HepG2 (cell line): ENCODE data around the gene MAP4K3. TPM values are rescaled to one million over a fixed set of nuclear protein-coding genes. Genes with fewer than 3 reads are reported as not detected.

Experiments
- EZH2 ChIP-seq: conservative IDR thresholded peaks from 2 replicates; pipeline ENCODE4 v1.6.1; 2012; ENCODE audit warnings: mild to moderate bottlenecking, low read depth, low read length, moderate library complexity
- FOXK1 ChIP-seq: sonication (generic); formaldehyde crosslinking; IDR thresholded peaks from 2 replicates; pipeline ENCODE4 v1.4.0; 2020; ENCODE audit warnings: low read depth, missing genetic modification reagents, borderline replicate concordance
- GATAD1 ChIP-seq: IDR thresholded peaks from 2 replicates; pipeline ENCODE4 v1.6.1; 2016; ENCODE audit warnings: missing genetic modification reagents, missing compliant biosample characterization
- HNRNPK ChIP-seq: fragments of 200-400 bp; formaldehyde crosslinking; IDR thresholded peaks from 2 replicates; pipeline ENCODE4 v1.6.1; 2018; ENCODE audit warnings: low read length, low read depth, moderate library complexity, mild to moderate bottlenecking; ENCODE audit not compliant: poor library complexity, severe bottlenecking
- ISX ChIP-seq: sonication (generic); formaldehyde crosslinking; conservative IDR thresholded peaks from 2 replicates; pipeline ENCODE4 v1.5.0; 2020; ENCODE audit warnings: missing genetic modification reagents
- MYNN ChIP-seq: sonication (generic); formaldehyde crosslinking; IDR thresholded peaks from 2 replicates; pipeline ENCODE4 v1.4.0; 2020; ENCODE audit warnings: mild to moderate bottlenecking, low read depth, missing genetic modification reagents
- NFATC3 ChIP-seq: sonication (generic); formaldehyde crosslinking; IDR thresholded peaks from 2 replicates; pipeline ENCODE4 v1.5.1; 2020; ENCODE audit warnings: mild to moderate bottlenecking, missing genetic modification reagents
- PPARG ChIP-seq: conservative IDR thresholded peaks from 2 replicates; pipeline ENCODE4 v1.6.1; 2016; ENCODE audit warnings: missing biosample characterization, missing genetic modification reagents
- RAD51 ChIP-seq: fragments of 450-650 bp; IDR thresholded peaks from 2 replicates; pipeline ENCODE4 v1.6.1; 2016; ENCODE audit warnings: borderline replicate concordance
- RFX5 ChIP-seq: IDR thresholded peaks from 2 replicates; pipeline ENCODE4 v1.6.1; 2011; ENCODE audit warnings: low read depth, low read length, improper control_type of control experiment
- SNAI1 ChIP-seq: sonication (generic); formaldehyde crosslinking; IDR thresholded peaks from 2 replicates; pipeline ENCODE4 v1.5.0; 2020; ENCODE audit warnings: mild to moderate bottlenecking, missing genetic modification reagents, borderline replicate concordance
- SNAPC4 ChIP-seq: sonication (generic); formaldehyde crosslinking; IDR thresholded peaks from 2 replicates; pipeline ENCODE4 v1.4.0; 2020; ENCODE audit warnings: mild to moderate bottlenecking, missing genetic modification reagents
- ZBTB38 ChIP-seq: sonication (generic); formaldehyde crosslinking; IDR thresholded peaks from 2 replicates; pipeline ENCODE4 v1.5.1; 2020; ENCODE audit warnings: mild to moderate bottlenecking, missing genetic modification reagents
- ZFP91 ChIP-seq: sonication (generic); formaldehyde crosslinking; IDR thresholded peaks from 2 replicates; pipeline ENCODE4 v1.9.0; 2022; ENCODE audit warnings: missing genetic modification reagents, mild to moderate bottlenecking, borderline replicate concordance
- ZNF235 ChIP-seq: sonication (generic); formaldehyde crosslinking; IDR thresholded peaks from 2 replicates; pipeline ENCODE4 v1.8.1; 2023; ENCODE audit warnings: mild to moderate bottlenecking, missing genetic modification reagents, borderline replicate concordance
- ZNF263 ChIP-seq: sonication (generic); formaldehyde crosslinking; IDR thresholded peaks from 2 replicates; pipeline ENCODE4 v1.4.0; 2020; ENCODE audit warnings: missing genetic modification reagents
- ZNF441 ChIP-seq: sonication (generic); formaldehyde crosslinking; IDR thresholded peaks from 2 replicates; pipeline ENCODE4 v1.7.0; 2021; ENCODE audit warnings: missing genetic modification reagents, borderline replicate concordance
- ZNF546 ChIP-seq: sonication (generic); formaldehyde crosslinking; conservative IDR thresholded peaks from 2 replicates; pipeline ENCODE4 v1.8.1; 2023; ENCODE audit warnings: mild to moderate bottlenecking, missing genetic modification reagents
- ZNF550 ChIP-seq: sonication (generic); formaldehyde crosslinking; IDR thresholded peaks from 2 replicates; pipeline ENCODE4 v1.4.0; 2020; ENCODE audit warnings: mild to moderate bottlenecking, missing genetic modification reagents, borderline replicate concordance
- ZNF557 ChIP-seq: sonication (generic); formaldehyde crosslinking; IDR thresholded peaks from 2 replicates; pipeline ENCODE4 v1.4.0; 2020; ENCODE audit warnings: missing genetic modification reagents
- ZNF674 ChIP-seq: sonication (generic); formaldehyde crosslinking; IDR thresholded peaks from 2 replicates; pipeline ENCODE4 v1.5.0; 2020; ENCODE audit warnings: low read depth, mild to moderate bottlenecking, missing genetic modification reagents
- ZNF879 ChIP-seq: sonication (generic); formaldehyde crosslinking; IDR thresholded peaks from 2 replicates; pipeline ENCODE4 v1.8.1; 2023; ENCODE audit warnings: missing genetic modification reagents
- polyA plus RNA-seq, 8 experiments: library from polyadenylated mRNA; depleted of rRNA in 3 of 8; stranded (reverse) in 7 of 8; unstranded in 1 of 8; fragments of >200 nt; fragmentation: Illumina TruSeq in 4 of 8; extraction: Trizol in 4 of 8; gene quantifications; 2 replicates each; pipeline versions ENCODE4 v1.2.1 to v1.2.3, GENCODE V29; 2011 to 2016; ENCODE audit warnings: low read depth in 4 of 8, missing spikeins in 1 of 8, mixed read lengths in 1 of 8; ENCODE audit not compliant: insufficient read depth in 1 of 8
- total RNA-seq, 5 experiments: library from RNA; depleted of rRNA; stranded (reverse); fragments of >200 nt; fragmentation: Illumina TruSeq; extraction: Trizol; gene quantifications; 2 replicates each; pipeline ENCODE4 v1.2.3, GENCODE V29; 2016; ENCODE audit warnings: low read depth in 1 of 5

MAP4K3 gene
- total and polyA plus RNA-seq, 2 of the 13 experiments (the other 11 are each of a cell fraction or from before 2014, with no cell fraction given), result 45.9 to 53.2 TPM

DNA sequence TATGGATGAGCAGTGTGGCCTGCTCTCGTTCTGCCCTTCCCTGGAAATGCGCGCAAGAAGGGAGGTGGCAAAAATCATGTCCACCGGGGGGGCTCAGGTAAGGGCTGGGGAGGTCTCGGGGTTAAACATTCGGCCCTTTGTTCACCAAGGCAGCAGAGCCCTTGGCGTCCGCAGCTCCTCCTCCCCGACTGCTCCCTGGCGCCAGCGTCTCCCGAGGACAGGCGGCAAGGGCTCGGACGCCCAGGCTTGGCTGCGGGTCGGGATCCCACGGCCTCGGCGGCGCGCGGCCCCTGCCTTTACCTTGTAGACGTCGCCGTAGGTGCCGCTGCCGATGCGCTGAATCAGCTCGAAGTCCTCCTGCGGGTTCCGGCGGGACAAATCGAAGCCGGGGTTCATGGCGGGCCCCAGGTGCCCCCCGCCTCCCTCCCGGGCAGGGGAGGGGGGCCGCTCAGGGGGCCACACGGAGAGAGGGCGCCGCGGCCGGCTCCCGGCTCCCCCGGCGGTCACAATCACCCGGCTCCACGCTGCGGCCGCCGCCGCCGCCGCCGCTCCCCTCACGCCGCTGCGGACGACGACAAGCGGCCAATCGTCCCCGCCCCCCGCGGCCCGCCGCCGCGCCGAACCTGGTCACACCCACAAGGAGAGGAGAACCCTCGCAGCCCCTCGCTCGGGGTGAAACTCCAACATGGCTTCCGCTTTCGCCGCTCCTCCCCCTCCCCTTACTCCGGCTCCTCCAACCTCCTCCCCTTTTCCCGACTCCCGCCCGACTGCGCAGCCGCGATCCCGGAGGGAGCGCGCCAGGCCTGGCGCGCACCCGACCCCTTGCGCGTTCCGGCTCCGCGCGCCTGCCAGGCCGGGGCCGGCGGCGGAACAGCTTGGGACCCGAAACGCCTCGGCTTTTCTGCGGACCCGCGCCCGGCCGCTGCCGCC lies at the start of gene MAP4K3 (continued):
- TF ChIP-seq SNAPC4 (CRISPR knock-in tag) (peak; percentile 88; the same call in 1 of the 2 replicates), ZBTB38 (CRISPR knock-in tag) (peak; percentile 42), ISX (CRISPR knock-in tag) (0 out of 2 replicates have a peak, but pooled peaks have one; percentile 52), EZH2 (no peak), ZNF235 (CRISPR knock-in tag) (peak; percentile 80; the same call in 1 of the 2 replicates), ZNF441 (CRISPR knock-in tag) (peak; percentile 27; the same call in 1 of the 2 replicates), ZNF674 (CRISPR knock-in tag) (0 out of 2 replicates have a peak, but pooled peaks have one; percentile 20), PPARG (peak; percentile 21; the same call in 1 of the 2 replicates), HNRNPK (peak; percentile 99), FOXK1 (no peak), NFATC3 (CRISPR knock-in tag) (no peak), ZNF557 (no peak), RAD51 (no peak), ZFP91 (peak; percentile 93), MYNN (0 out of 2 replicates have a peak, but pooled peaks have one; percentile 40), SNAI1 (CRISPR knock-in tag) (peak; percentile 63; the same call in 1 of the 2 replicates), ZNF550 (CRISPR knock-in tag) (peak; percentile 84; the same call in 1 of the 2 replicates), RFX5 (0 out of 2 replicates have a peak, but pooled peaks have one; percentile 20), ZNF546 (no peak), ZNF263 (CRISPR knock-in tag) (peak; percentile 96), ZNF879 (CRISPR knock-in tag) (no peak), GATAD1 (peak; percentile 53; the same call in 1 of the 2 replicates)
